Measurements from ENCODE around the gene BIRC7. TPM values are rescaled to one million over a fixed set of nuclear protein-coding genes. Genes with fewer than 3 reads are reported as not detected.

BIRC7 gene
- total RNA-seq, 1 donor from 2014 or later: 1.2 TPM

GRCh38 chr20:63268671-63269439, 33.1 kb downstream of the BIRC7 start:
- TF ChIP-seq CTCF (conservative IDR thresholded peaks at IDR 0.05): no peak
- Mint-ChIP-seq H3K4me1 (ENCODE audit: unreplicated experiment) (peaks cover 36% of the 10 kb centered on the region), H3K27me3 (no peaks in the 10 kb centered on the region), H3K9me3 (no peaks in the 10 kb centered on the region), H3K4me3 (peak overlapping the region; percentile 31), H3K36me3 (no peaks in the 10 kb centered on the region), H3K27ac (peak overlapping the region; percentile 55)
- DNase-seq (ENCODE audit: extremely low spot score, unreplicated experiment): no peak

- no peak overlapping the region for H3K27ac Mint-ChIP-seq
These were observed 34.0 kb downstream of the BIRC7 start for GRCh38 chr20:63269724-63270123.

GRCh38 chr20:63270606-63271325, 35.1 kb downstream of the BIRC7 start:
- DNase-seq (ENCODE audit: extremely low spot score, unreplicated experiment): no peak
- Mint-ChIP-seq H3K27ac (peak overlapping the region; percentile 81), H3K4me1 (ENCODE audit: unreplicated experiment) (peaks cover 44% of the 10 kb centered on the region), H3K27me3 (no peaks in the 10 kb centered on the region), H3K36me3 (no peaks in the 10 kb centered on the region), H3K4me3 (peak overlapping the region; percentile 86), H3K9me3 (no peaks in the 10 kb centered on the region)
- TF ChIP-seq CTCF (conservative IDR thresholded peaks at IDR 0.05): no peak

More at GRCh38 chr20:63269724-63270123, 34.0 kb downstream of the BIRC7 start:
- H3K4me3 Mint-ChIP-seq: peak overlapping the region; percentile 63
- H3K27me3 Mint-ChIP-seq: no peaks in the 10 kb centered on the region
- H3K36me3 Mint-ChIP-seq: no peaks in the 10 kb centered on the region
- peaks cover 38% of the 10 kb centered on the region for H3K4me1 Mint-ChIP-seq (ENCODE audit: unreplicated experiment)
- no peak for TF ChIP-seq CTCF (conservative IDR thresholded peaks at IDR 0.05)
- no peak for DNase-seq (ENCODE audit: extremely low spot score, unreplicated experiment)
- no peaks in the 10 kb centered on the region for H3K9me3 Mint-ChIP-seq

- Mint-ChIP-seq H3K9me3 (no peaks in the 10 kb centered on the region), H3K4me3 (peak within 1 kb of the TSS; percentile 97), H3K27ac (peak within 1 kb of the TSS; percentile 89), H3K36me3 (no peaks in the 10 kb centered on the region), H3K4me1 (ENCODE audit: unreplicated experiment) (peaks cover 44% of the 10 kb centered on the region), H3K27me3 (no peaks in the 10 kb centered on the region)
- TF ChIP-seq CTCF (conservative IDR thresholded peaks at IDR 0.05): no peak
- DNase-seq (ENCODE audit: extremely low spot score, unreplicated experiment): peak; percentile 94
These were observed 36.7 kb downstream of the BIRC7 start, which contains the start of gene ARFGAP1 for GRCh38 chr20:63272105-63273058. ARFGAP1 (plus strand) TSS chr20:63272813; CDS start chr20:63275581, 2,768 bp downstream.

- peaks cover 39% of the 10 kb centered on the region for H3K4me1 Mint-ChIP-seq (ENCODE audit: unreplicated experiment)
- no peak for TF ChIP-seq CTCF (conservative IDR thresholded peaks at IDR 0.05)
- peak overlapping the region; percentile 89 for H3K27ac Mint-ChIP-seq
- no peaks in the 10 kb centered on the region for H3K27me3 Mint-ChIP-seq
- DNase-seq (ENCODE audit: extremely low spot score, unreplicated experiment): no peak
- H3K36me3 Mint-ChIP-seq: no peaks in the 10 kb centered on the region
- H3K9me3 Mint-ChIP-seq: no peaks in the 10 kb centered on the region
- H3K4me3 Mint-ChIP-seq: peak overlapping the region; percentile 97
These were observed 37.4 kb downstream of the BIRC7 start for GRCh38 chr20:63273059-63273579.
